Tibial artery (tissue), 4 donors: Measurements from ENCODE around the gene PRKAG2.

ENCODE experiments used
- DNase-seq, 2 donors: peaks; one replicate each; pipeline ENCODE4 v3.0.0-alpha.2; 2019
- H3K27ac ChIP-seq, 2 donors: fragments of 200-600 bp; sonication (generic) in 1 of 2; 1 replicate in 1 of 2; 2 replicates in 1 of 2; pipeline ENCODE4 v1.5.1; 2018 to 2019; ENCODE audit warnings: mild to moderate bottlenecking in 1 of 2
- H3K27me3 ChIP-seq, 2 donors: fragments of 200-600 bp; sonication (generic) in 1 of 2; one replicate each; pipeline versions ENCODE4 v1.5.1 to v1.6.0; 2016 to 2019
- H3K36me3 ChIP-seq, 3 donors: fragments of 200-600 bp; sonication (generic) in 2 of 3; one replicate each; pipeline ENCODE4 v1.5.1; 2016 to 2019; ENCODE audit warnings: mild to moderate bottlenecking in 2 of 3
- H3K4me1 ChIP-seq, 4 donors: fragments of 200-600 bp; sonication (generic) in 2 of 4; 1 replicate in 3 of 4; 2 replicates in 1 of 4; pipeline ENCODE4 v1.5.1; 2016 to 2019
- H3K4me3 ChIP-seq, 2 donors: fragments of 200-600 bp; sonication (generic) in 1 of 2; 1 replicate in 1 of 2; 2 replicates in 1 of 2; pipeline ENCODE4 v1.5.1; 2018 to 2019; ENCODE audit warnings: mild to moderate bottlenecking in 2 of 2
- H3K9me3 ChIP-seq, 3 donors: fragments of 200-600 bp; sonication (generic) in 1 of 3; one replicate each; pipeline ENCODE4 v1.5.1; 2016 to 2019
- intact Hi-C: fragments of 100-400 bp; cut with DNase I; formaldehyde crosslinking; loops from one replicate; pipeline ENCODE4 v1.15.0; 2023; ENCODE audit warnings: low total_unique reads
- TF ChIP-seq, protein P1 (sequence below), 2 experiments: fragments of 200-600 bp in 1 of 2; fragments of 450-650 bp in 1 of 2; IDR thresholded peaks; one replicate each; pipeline ENCODE4 v1.5.1; 2017 to 2019; ENCODE audit warnings: antibody characterized with exemption in 2 of 2, mild to moderate bottlenecking in 1 of 2, moderate library complexity in 1 of 2

The PRKAG2 gene

GRCh38 chr7:151507806-151508205, 369.1 kb downstream of the PRKAG2 start:
- H3K27ac ChIP-seq = peak overlapping the region in 1 of 2 donors; percentile 53
- DNase-seq = no peak
- H3K4me3 ChIP-seq = no peak overlapping the region
- intact Hi-C loops = no loop called here
- H3K27me3 ChIP-seq = no peaks in the 10 kb centered on the region
- no peaks in the 10 kb centered on the region for H3K9me3 ChIP-seq
- peaks cover 0 to 92% (median 42%) of the 10 kb centered on the region in 4 donors for H3K4me1 ChIP-seq
- TF ChIP-seq, protein P1, sequence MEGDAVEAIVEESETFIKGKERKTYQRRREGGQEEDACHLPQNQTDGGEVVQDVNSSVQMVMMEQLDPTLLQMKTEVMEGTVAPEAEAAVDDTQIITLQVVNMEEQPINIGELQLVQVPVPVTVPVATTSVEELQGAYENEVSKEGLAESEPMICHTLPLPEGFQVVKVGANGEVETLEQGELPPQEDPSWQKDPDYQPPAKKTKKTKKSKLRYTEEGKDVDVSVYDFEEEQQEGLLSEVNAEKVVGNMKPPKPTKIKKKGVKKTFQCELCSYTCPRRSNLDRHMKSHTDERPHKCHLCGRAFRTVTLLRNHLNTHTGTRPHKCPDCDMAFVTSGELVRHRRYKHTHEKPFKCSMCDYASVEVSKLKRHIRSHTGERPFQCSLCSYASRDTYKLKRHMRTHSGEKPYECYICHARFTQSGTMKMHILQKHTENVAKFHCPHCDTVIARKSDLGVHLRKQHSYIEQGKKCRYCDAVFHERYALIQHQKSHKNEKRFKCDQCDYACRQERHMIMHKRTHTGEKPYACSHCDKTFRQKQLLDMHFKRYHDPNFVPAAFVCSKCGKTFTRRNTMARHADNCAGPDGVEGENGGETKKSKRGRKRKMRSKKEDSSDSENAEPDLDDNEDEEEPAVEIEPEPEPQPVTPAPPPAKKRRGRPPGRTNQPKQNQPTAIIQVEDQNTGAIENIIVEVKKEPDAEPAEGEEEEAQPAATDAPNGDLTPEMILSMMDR (IDR thresholded peaks at IDR 0.05) = no peak
- H3K36me3 ChIP-seq = no peaks in the 10 kb centered on the region

DNA sequence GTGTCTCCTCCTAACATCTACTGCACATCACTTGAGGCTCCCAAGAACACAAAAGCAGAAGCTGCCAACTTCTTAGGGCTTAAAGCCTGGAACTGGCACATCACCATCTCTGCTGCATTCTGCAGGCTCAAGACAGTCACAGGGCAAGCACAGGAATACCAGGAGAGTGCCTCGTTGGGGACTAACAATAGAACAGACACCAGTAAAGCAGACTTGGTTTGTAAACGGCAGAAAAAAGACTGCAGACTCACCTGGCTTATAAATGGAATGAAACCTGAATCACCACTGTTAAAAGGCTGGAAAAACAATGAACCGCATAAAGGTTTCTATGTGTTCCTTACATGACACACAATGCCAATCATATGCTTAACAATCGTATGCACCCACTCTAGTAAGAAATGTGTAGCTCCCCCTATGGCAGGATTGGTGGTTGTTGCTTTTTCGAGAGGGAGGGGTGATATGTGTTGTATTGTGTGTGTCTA, 370.0 kb downstream of the PRKAG2 start:
- Histone ChIP-seq H3K4me3 (no peak overlapping the region), H3K27ac (peak overlapping the region in 1 of 2 donors; percentile 15), H3K9me3 (no peaks in the 10 kb centered on the region), H3K27me3 (no peaks in the 10 kb centered on the region), H3K36me3 (no peaks in the 10 kb centered on the region), H3K4me1 (peaks cover 0 to 92% (median 33%) of the 10 kb centered on the region in 4 donors)
- TF ChIP-seq, protein P1 (IDR thresholded peaks at IDR 0.05) = no peak
- no peak for DNase-seq
- intact Hi-C loops = no loop called here
